ENCODE results near the gene G3BP1.
A peak's percentile ranks its signal among the peaks of the same experiment; 100 is the strongest.
"Not testable (repeated sequence)": the region's sequence is repeated elsewhere in the genome, so short reads cannot be mapped to it uniquely, and the experiment has no call there.

Gene G3BP1

DNA sequence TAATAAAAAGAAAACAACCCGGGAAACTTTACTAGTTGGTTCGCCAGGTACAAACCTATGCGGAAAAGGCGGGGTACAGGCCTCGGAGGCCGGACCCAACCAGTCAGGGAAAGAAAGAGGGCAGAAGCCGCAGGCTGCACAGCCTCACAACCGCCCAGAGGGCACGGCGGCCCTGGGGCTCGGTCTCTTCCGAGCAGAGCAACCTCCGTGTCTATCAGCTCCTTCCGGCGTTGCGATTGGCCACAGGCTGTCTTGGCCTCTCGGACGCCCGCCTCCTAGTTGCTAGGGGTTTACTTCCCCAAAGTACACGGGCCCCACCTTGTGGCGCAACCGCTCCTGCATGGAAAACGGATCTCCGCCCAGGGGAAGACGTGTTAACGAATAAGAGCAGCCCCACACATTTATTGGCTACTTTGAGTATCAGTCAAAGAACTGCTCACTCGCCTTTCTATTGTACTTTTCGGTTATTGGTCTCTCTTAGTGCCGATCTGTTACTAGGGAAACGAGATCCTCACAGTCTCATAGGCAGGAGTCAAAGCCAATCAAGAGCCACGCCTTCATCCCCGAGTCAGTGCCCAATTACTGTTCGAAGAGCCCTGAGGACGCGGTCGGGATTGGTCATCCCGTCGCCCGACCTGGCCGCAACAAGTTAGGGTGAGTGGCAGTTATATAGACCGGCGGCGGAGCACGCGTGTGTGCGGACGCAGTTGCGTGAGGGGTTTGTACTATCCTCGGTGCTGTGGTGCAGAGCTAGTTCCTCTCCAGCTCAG, at the start of gene G3BP1:
TSS of gene G3BP1 (plus strand) at position 696 of the 770 bp plus-strand sequence. CDS start 14,667 bp downstream, outside the sequence.
- DNase-seq (ENCODE audit: low read depth in 3 of 3), result peak; percentile 95 to 99 (median 99)

DNA sequence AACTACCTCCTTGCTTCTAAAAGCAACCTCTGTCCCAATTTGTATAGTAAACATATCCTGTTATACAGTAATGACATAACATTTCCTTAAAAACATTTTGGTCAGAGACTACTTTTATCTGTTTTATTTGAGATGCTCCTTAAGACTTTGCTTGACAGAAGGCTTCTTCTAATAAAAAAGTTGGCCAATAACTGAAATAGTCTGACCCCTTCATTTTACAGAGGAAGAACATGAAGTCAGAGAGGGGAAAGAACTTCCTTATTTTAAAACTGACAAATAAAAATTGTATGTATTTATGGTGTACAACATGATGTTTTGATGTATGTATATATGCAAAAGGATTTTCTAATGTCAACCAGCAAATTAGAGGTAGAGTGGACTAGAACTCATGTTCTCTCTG, 49.2 kb upstream of the G3BP1 start:
- no peak for DNase-seq (ENCODE audit: low read depth in 3 of 3)

DNA sequence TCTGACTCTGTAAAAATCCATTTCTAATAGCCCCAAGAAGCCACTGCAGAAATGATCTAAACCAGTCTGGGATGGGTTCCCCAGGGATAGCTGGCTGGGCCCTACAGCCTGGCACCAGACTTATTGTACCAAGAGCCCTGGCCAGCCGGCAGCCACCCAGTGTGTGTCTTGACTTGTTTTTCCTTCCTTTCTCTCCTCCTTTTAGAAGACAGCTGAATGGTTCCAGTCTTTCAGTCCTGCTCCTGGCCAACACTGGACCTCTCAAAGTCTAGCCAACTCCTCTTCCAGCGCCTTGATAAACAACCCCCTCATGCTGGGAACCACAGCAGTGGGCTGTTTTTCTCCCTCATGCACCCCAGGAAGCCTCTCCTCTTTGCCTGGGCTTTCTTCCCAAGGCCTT, 47.4 kb upstream of the G3BP1 start:
- no peak for DNase-seq (ENCODE audit: low read depth in 3 of 3)

DNA sequence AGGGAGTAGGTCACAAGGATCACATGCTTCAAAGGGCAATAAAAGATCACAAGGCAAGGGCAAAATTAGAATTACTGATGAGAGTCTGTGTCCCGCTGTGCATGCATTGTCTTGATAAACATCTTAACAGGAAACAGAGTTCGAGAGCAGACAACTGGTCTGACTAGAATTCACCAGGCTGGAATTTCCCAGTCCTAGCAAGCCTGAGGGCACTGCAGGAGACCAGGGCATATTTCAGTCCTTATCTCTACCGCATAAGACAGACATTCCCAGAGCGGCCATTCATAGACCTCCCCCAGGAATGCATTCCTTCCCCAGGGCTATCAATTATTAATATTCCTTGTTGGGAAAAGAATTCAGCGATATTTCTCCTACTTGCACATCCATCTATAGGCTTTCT, 42.2 kb upstream of the G3BP1 start:
- DNase-seq (ENCODE audit: low read depth in 3 of 3), result not testable (repeated sequence)

DNA sequence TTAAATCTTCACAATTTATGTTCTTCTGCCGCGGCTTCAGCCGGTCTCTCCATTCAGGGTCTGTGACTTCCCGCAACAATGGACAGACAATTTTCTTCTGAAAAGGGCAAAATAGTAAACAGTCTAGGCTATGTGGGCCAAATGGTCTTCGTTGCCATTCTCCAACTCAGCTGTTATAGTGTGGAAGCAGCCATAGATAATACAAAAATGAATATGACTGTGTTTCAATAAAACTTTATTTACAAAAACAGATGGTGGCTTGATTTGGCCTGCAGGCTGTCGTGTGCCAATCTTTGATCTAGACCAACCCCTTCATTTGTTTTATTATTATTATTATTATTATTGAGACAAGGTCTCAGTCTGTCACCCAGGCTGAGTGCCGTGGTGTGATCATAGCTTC, 41.4 kb upstream of the G3BP1 start:
- no peak for DNase-seq (ENCODE audit: low read depth in 3 of 3)

DNA sequence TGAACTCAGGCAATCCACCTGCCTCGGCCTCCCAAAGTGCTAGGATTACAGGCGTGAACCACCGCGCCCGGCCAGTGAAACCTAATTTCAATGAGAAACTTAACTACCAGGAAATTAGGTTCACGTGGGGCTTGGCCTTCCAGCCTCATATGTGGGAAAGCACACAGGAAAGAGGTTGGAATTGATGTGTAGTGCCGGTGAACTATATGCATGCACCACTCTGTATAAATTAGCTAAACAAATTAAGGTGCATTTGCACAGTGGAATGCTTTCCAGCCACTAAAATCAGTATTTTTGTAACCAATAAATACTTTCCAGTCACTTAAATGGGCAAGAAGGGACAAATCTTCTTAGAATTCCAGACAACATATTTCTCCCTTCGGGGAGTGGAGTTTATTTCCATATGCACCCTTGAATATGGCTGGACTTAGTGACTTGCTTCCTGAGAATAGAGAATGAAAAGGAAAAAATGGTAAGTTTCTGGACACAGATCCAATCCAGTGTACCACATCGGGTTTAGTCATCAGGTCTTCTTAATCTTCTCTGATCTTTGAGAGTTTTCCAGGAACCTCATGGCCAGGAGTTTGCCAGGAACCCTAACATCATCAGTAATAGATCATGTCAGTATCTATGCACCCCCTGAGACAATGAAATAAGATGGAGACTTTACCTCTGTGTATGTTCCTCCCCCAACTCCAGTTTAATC, 38.2 kb upstream of the G3BP1 start:
- no peak for DNase-seq (ENCODE audit: low read depth in 3 of 3)

DNA sequence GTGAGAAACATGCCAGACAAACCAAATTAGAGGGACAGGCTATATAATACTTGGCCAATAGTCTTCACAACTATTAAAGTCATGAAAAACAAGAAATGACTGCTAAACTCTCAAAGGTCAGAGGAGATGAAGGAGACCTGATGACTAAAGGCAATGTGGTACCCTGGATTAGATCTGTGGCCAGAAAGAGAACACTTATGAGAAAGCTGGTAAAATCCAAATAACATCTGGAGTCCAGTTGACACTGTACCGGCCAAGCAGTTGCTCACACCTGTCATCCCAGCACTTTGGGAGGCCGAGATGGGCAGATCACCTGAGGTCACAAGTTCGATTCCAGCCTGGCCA, 37.7 kb upstream of the G3BP1 start:
- no peak for DNase-seq (ENCODE audit: low read depth in 3 of 3)

DNA sequence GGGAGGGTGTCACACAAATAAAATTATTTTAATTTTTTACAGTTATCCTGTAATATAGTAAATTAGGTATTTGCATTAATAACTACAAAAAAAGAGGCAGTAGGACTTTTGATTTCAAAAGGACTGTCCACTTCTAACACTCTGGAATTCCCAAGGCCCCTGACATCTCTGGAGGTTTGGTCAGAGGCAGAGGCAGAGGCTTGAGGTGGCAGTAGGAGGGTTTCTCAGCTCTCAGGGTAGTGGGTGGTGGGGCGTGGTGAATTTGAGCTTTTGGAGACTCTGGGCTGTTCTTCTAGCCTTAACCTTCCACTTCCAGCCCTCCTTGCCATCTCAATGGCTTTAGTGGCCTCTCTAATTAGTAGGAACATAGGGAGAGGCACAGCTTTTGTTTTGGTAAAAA, 36.1 kb upstream of the G3BP1 start:
- no peak for DNase-seq (ENCODE audit: low read depth in 3 of 3)

DNA sequence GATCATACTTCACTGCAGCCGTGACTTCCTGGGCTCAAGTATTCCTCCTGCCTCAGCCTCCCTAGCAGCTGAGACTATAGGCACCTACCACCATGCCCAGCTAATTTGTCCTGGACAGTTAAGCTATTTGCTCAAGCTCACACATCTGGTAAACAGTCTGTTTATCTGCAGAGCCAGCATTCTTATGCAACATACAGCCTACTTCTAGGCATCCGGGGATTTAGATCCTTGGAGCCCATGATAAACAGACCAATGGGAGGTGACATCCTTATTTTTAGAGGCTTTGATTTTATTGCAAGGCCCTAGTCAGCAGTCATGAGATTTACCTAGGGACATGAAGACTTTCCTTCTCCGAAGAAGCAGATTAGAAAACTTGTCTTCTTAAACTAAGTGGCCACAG, 34.3 kb upstream of the G3BP1 start:
- no peak for DNase-seq (ENCODE audit: low read depth in 3 of 3)

DNA sequence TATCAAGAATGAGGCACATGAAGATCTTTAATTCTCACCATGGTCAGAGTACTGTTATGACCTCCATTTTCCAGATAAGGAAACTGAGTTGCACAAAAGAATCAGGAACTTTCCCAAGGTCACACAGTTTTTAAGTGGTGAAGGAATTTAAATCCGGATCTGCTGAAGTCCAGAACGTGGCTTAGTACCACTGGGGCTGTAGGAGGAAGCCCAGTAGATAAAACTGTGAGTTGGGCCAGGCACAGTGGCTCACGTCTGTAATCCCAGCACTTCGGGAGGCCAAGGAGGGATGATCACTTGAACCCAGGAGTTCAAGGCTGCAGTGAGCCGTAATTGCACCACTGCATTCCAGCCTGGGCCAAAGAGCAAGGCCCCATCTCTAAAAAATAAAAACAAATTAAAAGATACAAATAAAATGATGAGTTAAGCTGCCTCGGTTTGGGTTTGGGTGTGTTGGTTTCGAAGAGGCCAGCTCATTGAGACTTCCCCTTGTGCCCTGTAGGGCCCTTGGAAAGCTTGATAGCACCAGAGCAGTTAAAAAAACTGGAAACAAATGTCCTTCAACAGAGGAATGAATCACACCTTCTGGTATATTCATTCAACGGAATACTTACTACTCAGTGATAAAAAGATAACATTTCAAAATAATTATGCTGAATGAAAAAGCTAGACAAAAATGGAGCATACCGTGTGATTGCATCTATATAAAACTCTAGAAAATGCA, 33.5 kb upstream of the G3BP1 start:
- no peak for DNase-seq (ENCODE audit: low read depth in 3 of 3)

DNA sequence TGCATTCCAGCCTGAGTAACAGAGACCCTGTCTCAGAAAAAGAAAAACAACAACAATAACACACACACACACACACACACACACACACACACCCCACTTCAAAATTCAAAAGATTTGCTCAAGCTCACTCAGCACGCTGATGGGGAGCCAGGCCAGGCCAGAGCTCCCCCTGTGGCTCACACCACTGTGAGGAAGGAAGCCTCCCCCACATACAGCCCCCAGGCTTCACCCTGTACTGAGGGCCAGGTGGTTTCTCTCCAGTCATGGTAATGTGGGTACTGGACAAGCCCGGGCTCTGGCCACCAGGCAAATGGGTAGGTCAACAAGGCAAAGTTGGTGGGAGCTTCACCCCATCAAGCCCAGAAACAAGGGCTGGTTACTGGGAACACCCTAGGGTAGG, 32.4 kb upstream of the G3BP1 start:
- DNase-seq (ENCODE audit: low read depth in 3 of 3), result no peak

DNA sequence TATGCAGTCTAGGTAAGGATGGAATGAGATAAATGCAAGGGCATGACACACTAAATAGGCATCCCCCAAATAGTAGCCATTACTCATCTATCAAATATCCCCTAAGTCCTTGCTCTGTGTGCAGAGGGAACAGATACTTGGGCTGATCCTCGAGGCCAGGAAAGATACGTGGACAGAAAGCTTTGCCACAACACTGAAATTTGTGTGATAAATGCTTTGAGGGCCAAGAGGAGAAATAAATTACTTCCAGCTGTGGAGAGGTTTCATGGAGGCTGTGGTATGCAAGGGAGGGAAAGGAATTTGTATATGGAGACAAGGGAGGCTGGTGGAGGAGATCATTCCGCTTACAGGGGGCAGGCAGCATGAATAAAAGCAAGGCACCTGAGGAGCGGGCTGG, 31.8 kb upstream of the G3BP1 start:
- DNase-seq (ENCODE audit: low read depth in 3 of 3), result no peak

DNA sequence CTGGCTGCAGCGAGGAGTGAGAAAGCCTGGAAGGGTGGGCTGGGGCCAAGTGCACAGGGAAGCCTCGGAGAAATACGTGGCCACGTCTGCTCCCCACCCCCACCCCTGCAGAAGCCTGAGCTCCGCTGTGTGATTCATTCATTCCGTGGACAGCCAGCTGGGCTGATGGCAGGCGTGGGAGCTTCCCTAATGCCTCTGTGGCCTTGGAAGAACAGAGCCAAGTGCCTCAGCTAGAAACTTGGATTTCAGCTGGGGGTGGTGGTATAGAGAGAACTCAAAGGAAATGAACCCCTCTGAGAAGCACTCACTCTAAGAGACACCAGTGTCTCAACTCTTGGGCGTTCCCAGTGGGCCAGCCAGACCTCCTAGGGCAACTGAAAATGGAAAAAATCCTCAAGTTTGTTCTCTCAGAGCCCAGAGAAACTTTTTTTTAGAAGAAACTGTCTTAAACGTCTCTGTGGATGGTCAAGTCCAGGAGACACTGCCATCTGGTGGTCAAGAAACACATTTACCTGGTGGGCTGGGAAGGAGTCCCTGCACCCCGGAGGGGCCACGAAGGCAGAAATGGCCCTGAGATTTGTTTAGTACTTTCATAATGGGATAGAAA, 31.3 kb upstream of the G3BP1 start:
- peak in 2 of 3 experiments; percentile 31 for DNase-seq (ENCODE audit: low read depth in 3 of 3)

DNA sequence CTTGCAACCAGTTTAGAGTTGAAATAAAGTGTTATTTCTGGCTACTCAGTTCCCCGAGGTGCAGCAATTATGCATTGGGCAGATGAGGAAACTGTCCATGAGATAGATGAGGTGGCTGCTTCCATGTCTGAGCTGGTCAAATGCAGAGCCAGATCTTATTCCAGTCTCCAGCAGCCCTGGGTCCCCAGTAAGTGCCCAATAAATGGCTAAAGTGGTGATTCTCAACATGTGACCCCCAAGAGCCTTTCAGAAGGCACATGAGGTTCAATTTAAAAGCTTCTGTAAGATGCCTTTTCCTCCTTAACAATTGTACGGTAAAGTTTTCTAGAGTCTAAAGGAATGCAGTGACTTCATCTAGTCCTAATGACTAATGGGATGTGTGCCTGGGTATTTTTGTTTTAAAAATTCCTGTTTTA, 30.8 kb upstream of the G3BP1 start:
- no peak for DNase-seq (ENCODE audit: low read depth in 3 of 3)

DNA sequence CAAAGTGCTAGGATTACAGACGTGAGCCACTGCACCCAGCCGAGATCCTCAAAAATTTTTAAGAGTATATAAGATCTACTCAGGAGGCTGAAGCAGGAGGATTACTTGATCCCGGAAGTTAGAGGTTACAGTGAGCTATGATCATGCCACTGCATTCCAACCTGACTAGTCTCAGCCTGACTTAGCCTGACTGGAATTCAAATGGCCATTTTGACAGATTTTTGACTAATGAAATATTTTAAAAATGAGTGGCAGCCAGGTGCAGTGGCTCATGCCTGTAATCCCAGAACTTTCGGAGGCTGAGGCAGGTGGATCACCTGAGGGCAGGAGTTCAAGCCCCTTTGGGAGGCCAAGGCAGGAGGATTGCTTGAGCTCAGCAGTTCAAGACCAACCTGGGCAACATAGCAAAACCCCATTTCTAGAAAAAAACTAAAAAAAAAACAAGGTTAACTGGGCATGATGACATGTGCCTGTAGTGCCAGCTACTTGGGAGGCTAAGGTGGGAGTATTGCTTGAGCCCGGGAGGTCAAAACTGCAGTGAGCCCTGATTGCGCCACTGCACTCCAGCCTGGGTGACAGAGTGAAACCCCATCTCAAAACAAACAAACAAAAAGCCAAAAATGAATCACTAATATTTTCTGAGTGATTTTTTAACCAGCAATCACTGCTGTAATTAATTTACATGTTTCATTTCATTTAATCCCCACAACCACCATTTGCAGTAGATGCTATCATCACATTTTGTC, 29.9 kb upstream of the G3BP1 start:
- DNase-seq (ENCODE audit: low read depth in 3 of 3), result no peak

DNA sequence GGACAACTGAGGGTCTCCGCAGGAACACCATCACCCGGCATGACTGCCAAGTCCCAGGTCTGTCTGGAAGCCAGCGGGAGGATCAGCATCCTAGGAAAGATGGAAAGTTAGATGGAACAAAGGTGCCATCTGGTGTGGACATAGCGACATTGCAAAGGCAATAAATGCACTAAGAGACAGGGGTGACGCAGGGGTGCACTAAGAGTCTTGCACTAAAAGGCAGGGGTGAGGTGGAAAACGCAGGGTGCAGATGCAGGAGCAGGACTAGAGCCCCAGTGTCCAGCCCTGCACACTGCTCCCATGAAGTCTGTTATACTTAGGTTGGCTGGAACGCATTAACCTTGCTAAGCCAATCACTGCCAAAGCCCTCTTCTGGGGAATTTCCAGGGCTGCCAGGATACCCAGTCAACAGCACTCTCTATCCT, 28.9 kb upstream of the G3BP1 start:
- DNase-seq (ENCODE audit: low read depth in 3 of 3), result no peak

DNA sequence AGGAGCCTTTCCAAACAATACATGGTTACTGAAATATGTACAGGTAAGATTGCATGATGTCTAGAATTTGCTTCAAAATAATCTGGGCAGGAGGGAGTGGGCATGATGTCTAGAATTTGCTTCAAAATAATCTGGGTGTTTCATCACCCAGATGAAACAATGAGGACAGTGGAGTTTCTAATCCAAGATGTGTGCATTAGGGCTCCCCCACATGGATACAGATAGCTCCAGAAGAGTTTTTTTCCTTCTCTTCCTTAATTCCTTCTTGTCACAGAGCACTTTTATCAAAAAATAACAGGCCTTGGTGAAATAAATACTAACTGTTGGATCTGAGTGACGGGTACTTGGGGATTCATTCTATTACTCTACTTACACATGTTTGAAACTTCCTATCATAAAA, 28.2 kb upstream of the G3BP1 start:
- DNase-seq (ENCODE audit: low read depth in 3 of 3), result no peak

DNA sequence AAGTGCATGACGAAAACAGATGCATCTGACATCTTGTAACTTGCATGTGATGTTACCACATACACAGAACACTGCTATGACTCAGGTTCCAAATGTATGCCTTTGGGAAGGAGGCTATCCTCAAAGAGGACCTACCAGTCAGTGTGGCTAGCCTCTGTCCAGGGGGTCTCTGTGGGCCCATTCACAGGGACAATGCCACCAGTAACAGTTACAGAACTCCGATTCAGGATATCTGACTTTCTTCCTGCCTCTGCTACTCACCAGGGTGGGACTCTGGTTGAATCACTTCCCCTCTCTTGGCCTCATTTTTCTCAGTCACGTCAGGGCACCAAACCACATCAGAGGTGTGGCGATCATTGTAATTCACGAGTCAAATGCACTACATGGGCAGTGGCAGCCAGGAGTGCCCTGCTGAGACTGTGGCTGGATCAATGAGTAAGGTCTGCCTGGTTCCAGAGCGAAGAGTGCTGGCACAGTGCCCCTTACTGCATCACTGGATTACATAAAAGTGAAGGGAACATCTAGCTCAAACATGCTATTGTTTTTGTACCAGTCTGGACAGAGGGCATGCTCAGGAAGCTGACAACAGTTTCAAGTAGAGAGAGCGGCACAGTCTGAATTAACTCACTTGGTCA, 26.6 kb upstream of the G3BP1 start:
- no peak for DNase-seq (ENCODE audit: low read depth in 3 of 3)

DNA sequence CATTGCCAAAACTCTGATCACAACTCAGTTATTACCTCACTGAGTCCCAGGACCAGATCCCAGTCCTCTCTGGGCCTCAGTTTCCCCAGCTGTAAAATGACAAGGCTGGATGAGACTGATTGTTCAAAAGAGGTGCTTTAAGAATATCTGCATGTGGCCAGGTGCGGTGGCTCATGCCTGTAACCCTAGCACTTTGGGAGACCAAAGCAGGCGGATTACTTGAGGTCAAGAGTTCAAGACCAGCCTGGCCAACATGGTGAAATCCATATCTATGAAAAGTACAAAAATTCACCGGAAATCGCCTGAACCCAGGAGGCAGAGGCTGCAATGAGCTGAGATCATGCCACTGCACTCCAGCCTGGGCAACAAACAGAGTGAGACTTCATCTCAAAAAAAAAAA, 21.6 kb upstream of the G3BP1 start:
- DNase-seq (ENCODE audit: low read depth in 3 of 3), result no peak

DNA sequence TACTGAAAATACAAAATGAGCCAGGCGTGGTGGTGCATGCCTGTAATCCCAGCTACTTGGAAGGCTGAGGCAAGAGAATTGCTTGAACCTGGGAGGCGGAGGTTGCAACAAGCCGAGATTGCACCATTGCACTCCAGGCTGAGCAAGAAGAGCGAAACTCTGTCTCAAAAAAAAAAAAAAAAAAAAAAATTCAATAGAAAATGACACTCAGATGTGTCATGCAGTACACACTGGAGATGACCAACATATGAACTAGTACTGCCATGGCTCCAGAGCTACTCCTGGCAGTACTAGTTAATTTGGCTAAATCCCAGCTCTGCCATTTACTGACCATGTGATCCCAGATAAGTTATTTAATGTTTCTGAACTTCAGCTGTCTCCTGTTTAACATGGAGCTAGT, 20.7 kb upstream of the G3BP1 start:
- no peak for DNase-seq (ENCODE audit: low read depth in 3 of 3)

DNA sequence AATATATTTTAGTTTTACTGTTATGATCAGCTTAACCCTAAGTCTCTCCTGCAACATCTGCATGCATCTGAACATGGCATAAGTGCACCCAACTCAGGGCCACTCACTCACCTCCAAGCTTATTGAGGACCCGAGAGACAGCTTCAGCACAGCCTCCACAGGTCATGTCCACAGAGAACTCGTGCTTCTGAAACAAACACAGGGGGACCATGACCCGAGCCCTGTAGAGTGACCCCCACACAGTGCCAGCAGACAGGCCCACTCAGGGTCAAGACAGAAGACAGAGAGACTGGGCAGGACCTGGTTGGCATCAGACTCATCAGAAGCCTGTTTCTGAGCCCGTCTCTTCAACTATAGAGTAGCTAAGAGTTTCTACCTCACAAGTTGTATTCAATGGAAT, 20.2 kb upstream of the G3BP1 start:
- no peak for DNase-seq (ENCODE audit: low read depth in 3 of 3)
